ENCODE measurements around the gene CDHR2.

Gene CDHR2

GRCh38 chr5:176529741-176530141 lies 19.4 kb upstream of the CDHR2 start:
- DNase-seq (ENCODE audit: low read depth): no peak

- no peak for DNase-seq (ENCODE audit: low read depth)
Measured at GRCh38 chr5:176530393-176530982, 18.7 kb upstream of the CDHR2 start.

GRCh38 chr5:176530983-176531901 lies 17.9 kb upstream of the CDHR2 start:
- no peak for DNase-seq (ENCODE audit: low read depth)

- no peak for DNase-seq (ENCODE audit: low read depth)
Measured at GRCh38 chr5:176531902-176532493, 17.1 kb upstream of the CDHR2 start.

- no peak for DNase-seq (ENCODE audit: low read depth)
Measured at GRCh38 chr5:176532795-176533194, 16.3 kb upstream of the CDHR2 start.

- DNase-seq (ENCODE audit: low read depth): no peak
Measured at GRCh38 chr5:176533390-176533789, 15.8 kb upstream of the CDHR2 start.

GRCh38 chr5:176533894-176534611 lies 15.1 kb upstream of the CDHR2 start:
- no peak for DNase-seq (ENCODE audit: low read depth)

GRCh38 chr5:176534640-176535039 lies 14.5 kb upstream of the CDHR2 start:
- no peak for DNase-seq (ENCODE audit: low read depth)

- DNase-seq (ENCODE audit: low read depth): no peak
Measured at GRCh38 chr5:176535101-176535663, 14.0 kb upstream of the CDHR2 start.

- DNase-seq (ENCODE audit: low read depth): no peak
Measured at GRCh38 chr5:176535664-176536131, 13.4 kb upstream of the CDHR2 start.

GRCh38 chr5:176536132-176536901 lies 12.8 kb upstream of the CDHR2 start:
- peak; percentile 56 for DNase-seq (ENCODE audit: low read depth)

GRCh38 chr5:176536902-176537553 lies 12.1 kb upstream of the CDHR2 start, which contains the start of gene RNF44:
Gene RNF44 (minus strand): TSS chr5:176537402. CDS start chr5:176532472, 4,930 bp downstream.
- peak; percentile 97 for DNase-seq (ENCODE audit: low read depth)

GRCh38 chr5:176537554-176538229 lies 11.4 kb upstream of the CDHR2 start:
- DNase-seq (ENCODE audit: low read depth): peak; percentile 99

- no peak for DNase-seq (ENCODE audit: low read depth)
Measured at GRCh38 chr5:176538230-176538988, 10.7 kb upstream of the CDHR2 start.

GRCh38 chr5:176538989-176539384 lies 10.2 kb upstream of the CDHR2 start:
- DNase-seq (ENCODE audit: low read depth): no peak

GRCh38 chr5:176540476-176540899 lies 8.7 kb upstream of the CDHR2 start:
- DNase-seq (ENCODE audit: low read depth): no peak

- DNase-seq (ENCODE audit: low read depth): no peak
Measured at GRCh38 chr5:176540956-176541337, 8.2 kb upstream of the CDHR2 start.

- no peak for DNase-seq (ENCODE audit: low read depth)
Measured at GRCh38 chr5:176541338-176542134, 7.6 kb upstream of the CDHR2 start.

Measured in fibroblast of gingiva (primary cell).